HG03558 (cell line): ENCODE measurements around the gene ABR.
"Not testable (repeated sequence)": the region's sequence is repeated elsewhere in the genome, so short reads cannot be mapped to it uniquely, and the experiment has no call there.

Source experiments
- ATAC-seq: cut with Tn5 transposase; IDR thresholded peaks from one replicate; pipeline ENCODE4 v1.9.1; 2021; ENCODE audit warnings: moderate number of reproducible peaks; ENCODE audit not compliant: unreplicated experiment; ENCODE audit errors: extremely low read depth

ABR gene

DNA sequence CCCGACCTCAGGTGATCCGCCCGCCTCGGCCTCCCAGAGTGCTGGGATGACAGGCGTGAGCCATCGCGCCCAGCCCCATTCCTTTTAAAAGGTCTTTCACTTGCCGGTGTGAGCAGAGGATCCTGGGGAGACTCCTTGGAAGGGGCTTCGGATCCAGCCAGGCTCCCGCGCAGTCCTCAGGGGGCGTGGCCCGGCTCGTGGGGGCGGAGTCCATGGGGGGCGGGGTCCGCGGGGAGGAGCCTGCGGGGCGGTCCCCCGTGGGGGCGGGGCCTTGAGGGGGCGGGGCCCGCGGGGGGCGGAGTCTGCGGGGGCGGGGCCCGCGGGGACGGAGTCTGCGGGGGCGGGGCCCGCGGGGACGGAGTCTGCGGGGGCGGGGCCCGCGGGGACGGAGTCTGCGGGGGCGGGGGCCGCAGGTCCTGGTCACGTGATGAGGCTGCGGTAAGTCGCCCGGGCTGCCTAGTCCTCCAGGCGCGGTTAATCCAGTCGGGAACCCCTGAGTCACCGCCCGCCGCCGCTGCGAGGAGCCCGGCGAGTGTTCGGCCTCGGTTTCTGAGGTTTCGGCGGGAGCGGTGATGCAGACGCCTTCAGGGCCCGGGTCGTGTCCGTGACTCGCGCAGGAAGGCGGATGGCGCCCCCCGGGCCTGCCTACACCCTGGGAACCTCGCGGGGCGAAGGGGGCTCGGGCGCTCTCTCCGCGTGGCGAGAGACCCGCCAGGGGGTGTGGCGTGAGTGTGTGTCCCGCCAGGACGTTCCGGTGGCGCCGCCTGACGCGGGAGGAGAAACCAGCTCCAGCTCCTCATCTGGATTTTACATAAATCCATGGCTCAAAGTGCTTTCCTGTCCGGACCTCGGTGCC, 23.6 kb upstream of the ABR start:
- ATAC-seq = no peak

DNA sequence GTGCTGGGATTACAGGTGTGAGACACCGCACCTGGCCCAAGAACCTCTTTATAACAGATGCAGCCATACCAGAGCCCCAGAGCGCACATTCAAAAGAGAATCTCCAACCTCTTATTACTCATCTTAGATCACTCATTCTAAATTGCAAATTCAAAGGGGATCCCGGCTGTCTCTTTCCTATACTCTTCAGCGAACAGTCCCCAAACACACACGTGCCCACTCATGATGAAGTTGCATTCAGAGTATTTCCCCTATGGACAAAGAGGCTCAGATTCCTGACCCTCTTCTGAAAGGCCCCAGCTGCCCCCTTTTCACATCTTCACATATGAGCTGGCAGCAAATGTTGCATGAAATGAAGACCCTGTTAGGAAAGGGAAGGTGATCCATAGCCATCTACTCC, 22.5 kb upstream of the ABR start:
- no peak for ATAC-seq

DNA sequence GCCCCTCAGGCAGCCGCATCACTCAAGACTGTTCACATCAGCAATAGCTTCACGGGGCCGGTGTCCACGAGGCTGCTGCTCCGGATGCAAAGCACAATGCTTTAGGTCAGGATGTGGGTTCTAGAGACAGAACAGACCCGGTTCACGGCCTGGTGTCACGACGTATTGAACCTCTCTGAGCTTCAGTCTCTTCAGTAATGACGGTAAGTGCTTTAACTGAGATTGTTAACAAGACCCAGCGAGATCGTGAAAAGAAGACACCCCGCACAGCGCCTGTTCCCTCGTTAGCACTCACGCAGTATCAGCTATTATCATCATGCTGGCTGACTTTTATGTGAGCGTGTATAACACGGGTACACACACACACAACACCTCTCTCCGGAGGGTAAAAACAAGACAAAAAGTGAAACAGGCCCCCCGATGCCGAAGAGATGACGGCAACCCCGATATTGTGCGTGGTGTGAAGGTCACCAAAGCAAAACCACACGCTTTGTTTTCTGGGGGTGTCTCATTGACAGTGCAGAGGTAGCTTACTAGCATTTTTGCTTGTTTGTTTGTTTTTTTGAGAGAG, 21.4 kb upstream of the ABR start:
- ATAC-seq = no peak

DNA sequence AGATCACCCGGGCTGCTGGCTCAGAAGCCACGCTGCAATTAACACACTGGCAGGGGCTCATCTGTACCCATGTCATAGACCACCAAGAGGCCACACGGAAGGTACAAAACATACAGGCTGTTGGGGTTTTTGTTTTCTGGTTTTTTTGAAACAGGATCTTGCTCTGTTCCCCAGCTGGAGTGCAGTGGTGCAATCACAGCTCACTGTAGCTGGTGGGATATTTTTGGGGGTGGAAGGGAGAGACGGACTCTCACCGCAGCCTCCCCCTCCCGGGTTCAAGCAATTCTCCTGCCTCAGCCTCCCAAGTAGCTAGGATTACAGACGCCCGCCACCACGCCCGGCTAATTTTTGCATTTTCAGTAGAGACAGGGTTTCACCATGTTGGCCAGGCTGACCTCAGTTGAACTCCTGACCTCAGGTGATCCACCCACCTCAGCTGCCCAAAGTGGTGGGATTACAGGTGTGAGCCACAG, 19.5 kb upstream of the ABR start:
- not testable (repeated sequence) for ATAC-seq

DNA sequence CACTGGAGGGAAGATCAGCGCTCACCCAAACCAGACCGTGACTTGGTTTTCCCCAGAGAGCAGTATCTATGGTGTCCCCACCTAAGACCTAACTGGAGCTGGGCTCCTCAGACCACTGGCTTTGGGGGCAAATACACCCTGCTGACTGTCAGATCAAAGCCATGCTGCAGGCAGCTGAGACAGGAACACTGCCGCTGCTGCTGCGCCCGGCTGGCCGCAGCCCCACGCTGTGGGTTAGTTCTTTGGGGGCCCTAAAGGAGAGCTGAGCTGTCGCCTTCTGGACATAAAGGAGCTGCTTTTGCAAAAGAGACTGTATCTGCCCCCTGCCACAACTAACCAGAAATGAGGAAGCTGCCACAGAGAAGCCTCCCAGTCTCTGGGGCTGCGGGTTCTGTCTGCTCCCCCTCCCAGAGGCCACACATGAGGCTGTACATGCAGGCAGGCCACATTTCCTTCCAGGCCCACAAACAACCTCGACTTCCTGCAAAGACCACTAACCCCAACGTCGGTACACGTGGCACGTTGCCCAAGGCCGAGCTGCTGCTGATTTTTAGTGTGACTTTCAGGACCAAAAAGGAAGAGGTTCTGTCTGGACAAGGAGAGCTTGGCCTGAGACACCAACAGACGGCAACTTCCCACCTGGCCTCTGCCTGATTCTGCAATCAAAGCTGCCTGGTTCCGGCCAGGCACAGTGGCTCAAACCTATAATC, 18.2 kb upstream of the ABR start:
- ATAC-seq = no peak

DNA sequence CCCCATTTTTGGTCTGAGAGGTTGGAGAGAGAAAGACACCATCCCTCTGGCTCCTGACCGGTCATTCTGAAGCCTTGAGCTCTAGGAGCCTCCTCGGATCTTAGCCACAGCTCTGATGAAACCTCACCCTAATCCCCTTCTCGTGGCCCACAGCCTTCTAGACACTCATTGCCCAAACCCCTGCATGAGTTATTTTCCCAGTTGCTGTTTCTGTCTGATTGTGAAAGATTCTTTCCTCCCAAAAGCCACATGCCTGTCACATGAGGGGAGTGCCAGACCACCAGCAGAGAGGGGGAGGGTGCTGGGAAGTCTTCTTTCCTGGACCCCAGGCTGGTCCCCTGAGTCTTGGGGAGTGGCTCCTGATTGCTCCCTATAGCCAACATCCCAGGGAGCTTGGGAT, 17.6 kb upstream of the ABR start:
- no peak for ATAC-seq

DNA sequence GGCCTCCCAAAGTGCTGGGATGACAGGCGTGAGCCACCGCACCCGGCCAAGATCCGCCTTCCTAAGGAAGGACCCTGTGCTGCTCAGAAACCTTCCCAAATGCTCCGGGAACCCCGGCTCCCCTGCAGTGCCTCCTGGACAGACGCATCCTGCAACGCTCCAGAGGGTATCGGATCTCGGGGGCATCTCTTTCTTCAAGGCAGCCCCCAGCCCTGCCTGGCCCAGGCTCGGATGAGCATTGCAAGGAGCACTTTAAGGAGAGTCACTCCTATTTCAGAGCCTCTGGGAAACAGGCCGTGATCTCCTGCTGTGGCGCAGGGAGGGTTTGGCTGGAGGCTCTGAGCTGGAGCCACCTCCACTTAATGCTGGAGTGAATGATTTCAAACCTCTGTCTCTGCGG, 17.2 kb upstream of the ABR start:
- no peak for ATAC-seq

DNA sequence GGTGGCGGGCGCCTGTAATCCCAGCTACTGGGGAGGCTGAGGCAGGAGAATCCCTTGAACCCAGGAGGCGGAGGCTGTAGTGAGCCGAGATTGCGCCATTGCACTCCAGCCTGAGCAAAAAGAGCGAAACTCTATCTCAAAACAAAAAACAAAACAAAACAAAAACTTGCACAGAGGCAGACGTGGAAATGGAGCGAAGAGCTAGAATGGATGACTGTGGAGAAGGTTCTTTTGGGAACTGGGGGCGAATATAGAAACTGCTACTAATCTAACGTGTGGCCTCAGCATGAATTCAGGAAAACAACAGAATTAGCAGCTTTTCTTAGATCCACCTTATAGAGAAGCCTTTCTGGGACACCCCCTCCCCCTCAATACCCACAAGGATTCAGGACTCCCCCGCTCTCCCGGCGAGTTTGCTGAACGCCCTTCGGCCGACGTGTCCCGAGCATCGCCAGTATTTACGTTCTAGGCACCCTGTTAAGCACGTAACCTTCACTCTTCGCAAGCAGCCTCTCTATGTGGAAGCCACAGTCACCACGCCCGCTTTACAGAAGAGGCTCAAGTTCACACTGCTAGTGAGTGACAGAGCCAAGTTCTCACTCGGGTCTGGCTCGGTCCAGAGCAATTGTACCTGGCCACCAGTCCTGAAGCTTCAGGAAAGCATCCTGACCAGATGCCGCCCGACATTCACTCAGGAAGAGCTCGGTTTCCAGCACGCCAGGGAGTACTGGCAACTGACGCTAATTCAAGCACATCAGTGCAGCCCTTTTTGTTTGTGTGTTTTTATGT, 13.3 kb upstream of the ABR start:
- no peak for ATAC-seq

DNA sequence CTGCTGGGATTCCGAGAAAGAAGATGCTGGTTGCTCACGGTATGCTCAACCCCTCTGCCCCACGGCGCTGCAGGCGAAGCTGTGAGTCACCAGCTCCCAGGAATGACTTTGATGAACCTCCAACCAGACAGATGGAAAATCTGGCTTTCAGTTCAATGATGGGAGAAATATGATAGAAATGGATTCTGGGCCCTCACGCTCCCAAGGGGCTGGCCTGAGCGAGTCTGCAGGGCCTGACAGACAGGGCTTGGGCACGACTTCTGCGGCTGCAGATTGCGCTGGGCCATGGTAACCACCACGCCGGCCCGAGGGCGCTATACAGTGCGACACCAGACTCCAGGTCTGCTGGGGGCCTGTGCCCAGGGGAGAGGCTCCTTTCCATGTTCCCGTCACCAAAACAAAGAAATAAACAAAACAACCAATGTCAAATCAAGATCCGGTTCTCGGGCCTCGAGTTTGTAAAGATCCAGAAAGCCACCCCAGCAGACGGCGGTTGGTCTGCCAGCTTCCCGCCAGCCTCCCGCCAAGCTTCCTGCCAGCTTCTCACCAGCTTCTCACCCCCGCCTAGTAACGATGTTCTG, 11.1 kb upstream of the ABR start:
- no peak for ATAC-seq

DNA sequence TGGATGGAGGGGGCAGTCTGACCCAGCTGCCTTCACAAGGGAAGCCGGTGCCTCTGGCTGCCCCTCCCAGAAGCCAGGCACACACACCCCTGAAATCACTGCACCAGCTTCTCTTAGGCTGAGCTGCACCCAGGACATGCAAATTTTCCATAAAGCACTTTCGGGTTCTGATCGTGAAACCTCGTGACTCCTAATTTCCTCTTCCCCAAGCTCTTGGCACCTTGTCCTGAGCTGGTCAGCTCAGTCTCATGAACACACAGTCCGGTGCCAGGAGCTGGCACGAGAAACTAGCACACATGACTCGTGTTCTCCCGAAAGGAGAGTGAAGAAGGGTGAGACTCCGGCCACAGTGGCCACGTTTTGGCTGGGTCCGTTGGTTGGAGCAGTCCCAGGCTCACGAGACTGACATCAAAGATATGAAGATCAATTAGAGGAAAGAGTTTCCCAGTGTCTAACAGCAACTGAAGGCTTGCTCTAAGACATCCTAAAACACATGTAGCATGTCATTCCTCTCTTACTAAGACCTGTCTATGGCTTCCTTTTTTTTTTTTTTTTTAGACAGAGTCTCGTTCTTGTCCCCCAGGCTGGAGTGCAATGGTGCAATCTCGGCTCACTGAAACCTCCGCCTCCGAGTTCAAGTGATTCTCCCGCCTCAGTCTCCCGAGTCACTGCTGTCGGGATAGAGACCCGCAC, 9.2 kb upstream of the ABR start:
- no peak for ATAC-seq

DNA sequence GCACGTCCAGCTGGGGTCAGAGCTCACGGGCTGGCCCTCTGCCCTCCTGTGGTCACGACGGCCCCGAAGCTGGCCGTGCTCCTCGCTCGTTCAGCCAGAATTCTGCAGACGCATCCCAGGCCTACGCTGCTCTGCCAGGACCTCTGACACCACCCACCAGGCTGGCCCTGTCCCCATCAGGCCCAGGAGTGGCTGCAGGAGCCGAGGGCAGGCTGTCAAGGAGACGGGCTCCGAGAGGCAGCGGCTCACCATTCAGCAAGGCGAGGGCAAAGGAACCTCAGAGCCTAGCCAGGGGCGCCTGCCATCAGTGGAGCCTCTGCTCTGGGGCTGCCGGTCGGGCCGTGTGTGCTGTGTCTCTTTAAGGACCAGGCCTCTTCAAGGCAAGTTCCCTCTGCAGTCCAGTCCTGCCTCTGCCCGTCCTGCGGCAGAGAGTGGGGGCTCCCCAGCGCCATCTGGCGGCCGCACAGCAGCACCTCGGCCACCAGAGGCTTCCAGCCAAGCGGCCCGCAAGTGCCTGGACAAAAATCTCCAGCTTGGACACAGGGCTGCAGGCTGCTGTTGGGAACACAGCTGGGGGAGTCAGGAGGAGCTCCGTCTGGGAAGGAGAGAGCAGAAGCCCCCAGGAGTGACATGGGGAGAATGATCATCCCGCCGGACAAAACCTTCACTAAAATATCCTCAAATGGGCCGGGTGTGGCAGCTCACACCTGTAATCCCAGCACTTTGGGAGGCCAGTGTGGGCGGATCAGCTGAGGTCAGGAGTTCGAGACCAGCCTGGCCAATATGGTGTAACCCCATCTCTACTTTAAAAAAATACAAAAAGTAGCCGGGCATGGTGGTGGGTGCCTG, 7.4 kb upstream of the ABR start:
- ATAC-seq = no peak

DNA sequence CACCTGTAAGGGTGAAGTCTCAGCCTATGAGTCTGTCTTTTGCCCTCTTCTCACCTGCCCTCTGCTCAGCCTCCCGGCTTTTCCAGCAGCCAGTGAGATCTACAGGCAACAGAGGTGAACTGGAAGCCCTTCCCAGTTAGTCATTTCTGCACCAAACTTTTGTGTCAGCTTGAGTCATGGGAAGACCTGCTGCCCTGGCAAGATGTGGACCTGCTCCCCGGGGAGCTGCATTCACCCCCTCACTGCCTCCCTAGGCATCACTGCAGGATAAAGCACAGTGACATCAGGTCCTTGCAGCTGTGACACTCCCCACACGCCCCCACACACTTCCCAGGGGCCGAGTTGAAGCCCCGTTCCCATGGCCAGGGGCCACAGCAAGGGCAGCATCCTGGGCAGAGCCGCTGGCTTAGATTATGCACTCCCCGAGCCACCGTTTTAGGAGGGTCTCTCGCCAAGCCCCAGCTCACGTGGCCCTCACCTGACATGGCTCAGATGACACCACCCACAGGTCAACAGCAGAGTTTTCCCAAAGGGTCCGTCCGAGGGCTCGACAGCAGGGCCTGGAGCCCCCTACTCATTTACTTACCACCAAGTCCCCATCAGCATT, 6.5 kb upstream of the ABR start:
- no peak for ATAC-seq

DNA sequence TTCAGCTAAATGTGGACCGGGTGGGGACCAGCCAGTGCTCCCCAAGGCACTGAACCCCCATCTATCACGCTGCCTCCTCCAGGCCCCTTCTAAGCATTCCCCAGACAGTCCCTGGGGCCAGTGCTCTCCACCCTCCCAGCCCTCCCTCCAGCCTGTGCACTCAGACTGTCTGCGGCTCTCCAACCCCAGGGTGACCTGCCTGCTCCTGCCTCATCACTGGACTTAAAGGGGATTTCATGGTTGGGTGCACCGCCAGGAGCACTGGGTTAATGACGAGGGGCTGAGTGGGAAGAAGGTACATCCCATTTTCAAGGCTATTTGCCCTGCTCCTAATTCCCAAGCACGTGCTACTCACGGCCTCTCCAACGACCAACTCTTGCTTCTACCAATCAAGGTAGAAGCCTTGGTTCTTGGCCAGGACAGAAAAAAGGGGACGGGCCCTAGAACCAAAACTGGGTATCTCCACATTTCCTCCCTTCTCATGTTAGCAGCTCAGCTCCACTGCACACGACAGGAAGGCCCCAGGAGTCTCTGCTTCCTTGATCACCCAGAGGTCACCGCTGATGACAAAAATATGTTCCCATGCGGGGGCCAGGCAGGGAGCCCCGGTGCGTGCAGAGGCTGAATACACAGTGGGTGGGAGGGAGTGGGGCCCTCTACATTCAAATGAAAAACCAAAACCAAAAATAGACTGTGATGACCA, 3.5 kb upstream of the ABR start:
- no peak for ATAC-seq

DNA sequence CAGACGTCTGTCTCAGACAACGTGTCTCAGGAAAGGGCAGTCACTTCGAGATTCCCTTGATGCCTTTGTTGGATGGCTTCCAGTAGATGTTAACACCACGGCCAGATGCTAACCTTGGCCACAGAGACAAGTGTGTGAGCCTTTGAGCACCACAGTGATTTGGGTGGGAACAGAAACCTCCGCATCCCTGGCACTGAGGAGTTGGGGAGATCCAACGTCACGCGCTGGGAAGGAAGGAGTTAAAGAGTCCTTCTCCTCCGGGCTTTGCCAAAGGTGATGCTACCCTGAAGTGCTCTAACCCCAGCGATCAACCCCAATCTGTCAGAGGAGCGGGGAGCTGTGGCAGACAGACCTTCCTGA, 3.0 kb upstream of the ABR start:
- ATAC-seq = no peak

DNA sequence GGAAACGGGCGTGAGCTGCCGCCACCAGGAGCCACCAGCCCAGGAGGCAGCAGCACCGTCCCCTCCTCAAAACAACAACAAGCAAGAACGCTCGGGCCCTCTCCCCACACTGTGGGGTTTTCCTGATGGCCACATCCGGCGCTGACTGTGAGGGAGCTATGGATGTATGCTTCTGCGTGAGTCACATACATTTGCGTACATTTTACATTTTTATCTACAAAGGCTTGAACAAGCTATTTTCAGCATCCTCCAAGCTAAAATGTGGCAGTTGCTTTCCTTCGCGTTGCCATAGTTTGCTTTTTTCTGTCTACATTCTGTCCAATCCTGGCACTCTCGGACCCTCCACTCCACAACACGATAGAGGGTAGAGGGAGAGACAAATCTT, 2.0 kb upstream of the ABR start:
- ATAC-seq = no peak

DNA sequence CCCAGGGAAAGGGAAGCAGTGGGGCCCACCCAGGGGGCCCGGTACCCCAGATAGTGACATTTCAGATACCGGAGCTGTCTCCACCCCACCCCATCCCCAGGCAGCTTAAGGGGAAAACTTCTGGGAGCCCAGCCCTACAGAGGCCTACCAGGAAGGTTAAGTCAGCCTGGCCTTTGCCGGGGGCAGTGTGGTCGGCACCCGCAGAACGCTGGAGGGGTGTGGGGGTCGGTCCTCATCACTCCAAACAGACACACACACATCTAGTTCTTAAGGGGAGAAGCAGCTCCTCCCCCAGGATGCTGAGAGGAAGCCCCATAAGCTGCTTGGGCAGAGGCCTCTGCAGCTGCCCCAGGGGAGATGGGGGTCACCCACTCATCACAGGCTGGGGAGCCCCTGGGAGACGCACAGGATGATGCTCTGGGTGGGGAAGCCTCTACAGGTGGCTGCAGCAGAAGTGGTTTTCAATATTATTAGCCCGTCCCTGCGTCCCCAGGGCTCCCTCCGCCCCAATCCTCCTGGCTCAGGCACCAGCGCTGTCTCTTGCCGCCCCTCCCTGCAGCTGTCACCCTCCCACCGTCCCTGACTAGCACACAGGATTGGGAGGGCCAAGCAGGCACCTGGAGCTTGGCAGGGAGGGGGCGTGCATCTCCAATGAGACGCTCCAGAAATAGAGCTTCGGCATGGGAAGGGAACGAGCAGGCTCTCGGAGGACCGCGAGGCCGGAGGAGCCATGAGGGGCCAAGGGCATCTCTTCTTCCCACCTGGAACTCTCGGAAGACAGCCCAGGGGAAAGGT, 1.4 kb upstream of the ABR start:
- no peak for ATAC-seq
